GM19467 (cell line): Measurements from ENCODE around the gene GFPT1.

Experiments
- ATAC-seq: cut with Tn5 transposase; IDR thresholded peaks from one replicate; pipeline ENCODE4 v1.9.1; 2021; ENCODE audit warnings: mild to moderate bottlenecking, moderate library complexity; ENCODE audit not compliant: unreplicated experiment

Gene GFPT1

DNA sequence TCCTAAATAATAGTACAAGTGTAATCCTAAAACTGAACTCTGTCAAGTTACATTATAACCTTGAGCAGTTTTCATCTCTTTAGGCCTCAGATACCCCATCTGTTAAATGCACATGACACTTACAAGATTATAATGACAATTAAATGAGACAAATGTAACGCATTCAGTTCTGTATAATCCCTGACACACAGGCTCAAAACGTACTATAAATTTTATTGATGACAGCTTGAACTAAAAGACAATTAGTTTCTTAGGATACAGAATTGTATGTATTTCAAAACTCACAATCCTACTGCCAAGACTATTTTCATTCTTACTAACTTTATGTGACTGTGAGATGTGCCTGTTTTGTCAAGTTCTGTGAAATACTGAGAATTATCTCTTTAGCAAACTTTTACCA is 56.2 kb downstream of the GFPT1 start:
- no peak for ATAC-seq

DNA sequence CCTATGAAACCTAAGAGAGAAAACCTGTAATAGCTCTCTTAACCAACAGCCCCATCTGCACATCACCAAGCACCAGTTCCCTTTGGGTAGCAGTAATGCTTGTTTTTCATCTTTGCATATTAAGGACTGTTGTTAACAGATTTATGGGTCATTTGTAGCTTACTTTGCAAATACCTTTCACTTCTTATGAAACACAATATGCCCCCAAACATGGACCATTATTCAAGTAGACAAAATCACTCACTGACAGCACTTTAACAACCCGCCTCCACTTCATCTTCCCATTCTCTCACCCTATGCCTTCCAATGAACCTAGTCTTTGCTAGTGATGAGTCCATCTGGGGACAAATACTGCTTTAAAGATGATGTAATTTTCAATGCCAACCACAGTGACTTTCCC is 64.4 kb downstream of the GFPT1 start:
- ATAC-seq, result no peak

DNA sequence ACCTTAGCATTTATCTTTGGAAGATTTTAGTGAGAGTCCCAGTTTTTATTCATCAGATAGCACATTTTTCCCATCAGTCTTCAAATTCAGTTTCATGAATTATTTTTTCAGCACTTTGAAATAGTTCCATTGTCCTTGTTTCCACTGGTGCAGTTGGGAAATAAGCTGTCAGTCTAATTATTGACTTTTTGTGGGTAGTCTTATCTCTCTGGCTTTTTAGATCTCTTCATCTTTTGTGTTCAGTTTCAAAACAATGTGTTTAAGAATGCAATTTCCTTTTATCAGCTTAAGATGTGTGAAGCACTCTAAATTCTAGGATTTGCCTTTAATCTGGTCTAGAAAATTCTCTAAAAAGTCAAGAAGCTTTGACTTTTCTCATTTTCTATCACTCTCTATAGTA is 70.5 kb downstream of the GFPT1 start:
- no peak for ATAC-seq

DNA sequence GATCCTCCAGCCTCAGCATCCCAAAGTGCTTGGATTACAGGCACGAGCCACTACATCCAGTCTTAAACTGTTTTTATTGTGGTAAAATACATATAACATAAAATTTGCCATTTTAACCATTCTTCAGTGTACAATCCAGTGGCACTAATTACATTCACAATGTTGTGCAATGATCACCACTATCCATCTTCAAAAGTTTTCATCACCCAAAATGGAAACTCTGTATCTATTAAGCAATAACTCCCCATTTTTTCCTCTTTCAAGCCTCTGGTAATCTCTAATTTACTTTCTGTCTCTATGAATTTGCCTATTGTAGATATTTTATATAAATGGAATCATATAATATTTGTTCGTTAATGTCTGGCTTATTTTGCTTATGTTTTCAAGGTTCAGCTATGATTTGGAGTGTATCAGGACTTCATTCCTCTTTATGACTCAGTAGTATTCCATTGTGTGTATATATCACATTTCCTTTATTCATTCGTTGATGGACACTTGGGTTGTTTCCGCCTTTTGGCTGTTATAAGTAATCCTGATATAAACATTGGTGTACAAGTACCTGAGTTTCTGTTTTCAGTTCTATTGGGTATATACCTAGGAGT is 71.8 kb downstream of the GFPT1 start:
- ATAC-seq, result no peak

DNA sequence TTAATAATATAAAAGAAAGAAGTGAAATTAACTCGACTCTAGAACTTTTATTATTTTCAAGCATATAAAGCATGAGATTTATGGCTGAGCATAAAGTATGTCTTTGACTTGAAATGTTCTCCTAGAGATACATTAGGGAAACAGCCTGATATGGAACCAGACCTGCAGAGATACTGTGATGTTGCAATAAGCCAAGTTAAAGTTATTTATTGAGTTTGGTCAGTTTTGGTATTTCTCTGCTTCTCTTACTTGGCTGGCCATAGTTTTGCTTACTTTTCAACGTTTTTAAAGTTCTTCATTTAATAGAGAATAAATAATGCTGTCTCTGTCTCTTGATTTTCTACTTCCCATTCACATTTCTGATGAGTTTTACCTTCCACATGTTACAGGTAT is 76.0 kb downstream of the GFPT1 start:
- ATAC-seq, result no peak

DNA sequence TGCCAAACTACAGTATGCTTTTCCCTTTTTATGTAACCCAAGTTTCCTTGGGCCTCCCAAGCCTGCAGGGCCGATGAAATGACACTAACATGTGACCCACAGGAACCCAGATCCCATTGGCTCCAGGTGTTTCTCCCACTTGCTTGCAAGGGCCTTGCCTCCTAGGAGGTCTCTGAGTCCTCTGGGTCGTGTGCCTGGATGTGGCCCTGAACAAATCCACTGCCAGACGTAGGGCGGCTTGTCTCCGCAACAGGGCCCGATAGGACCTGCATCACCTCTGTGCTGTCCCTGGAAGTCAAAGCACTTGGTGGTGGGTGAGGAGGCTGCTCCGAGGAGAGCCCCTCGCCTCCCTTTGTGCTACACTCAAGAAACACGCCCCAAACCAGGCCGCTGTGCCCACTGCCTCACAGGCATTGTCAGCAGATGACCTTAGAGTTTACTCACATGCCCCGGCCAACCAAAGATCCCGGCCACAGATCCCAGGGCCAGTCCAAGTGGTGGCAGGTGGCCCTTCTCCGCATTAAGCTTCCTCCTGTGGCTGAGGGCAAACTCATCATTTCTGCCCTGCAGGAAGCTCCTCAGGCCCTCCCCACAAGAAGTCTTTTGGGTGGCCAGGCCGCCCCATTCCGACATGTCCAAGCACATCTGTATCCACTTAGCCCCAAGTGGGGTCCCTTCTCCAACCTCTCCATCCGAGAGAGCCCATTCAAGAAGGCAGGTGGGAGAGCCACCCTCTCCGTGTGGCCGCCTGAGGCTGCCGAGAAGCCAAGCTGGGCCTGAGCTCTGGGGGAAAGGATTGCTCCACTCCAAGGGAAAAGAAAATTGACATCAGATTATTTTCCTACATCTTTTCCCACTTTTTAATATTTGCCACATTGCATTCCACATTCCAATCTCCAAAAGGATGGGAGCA is 76.7 kb downstream of the GFPT1 start:
- ATAC-seq, result no peak

DNA sequence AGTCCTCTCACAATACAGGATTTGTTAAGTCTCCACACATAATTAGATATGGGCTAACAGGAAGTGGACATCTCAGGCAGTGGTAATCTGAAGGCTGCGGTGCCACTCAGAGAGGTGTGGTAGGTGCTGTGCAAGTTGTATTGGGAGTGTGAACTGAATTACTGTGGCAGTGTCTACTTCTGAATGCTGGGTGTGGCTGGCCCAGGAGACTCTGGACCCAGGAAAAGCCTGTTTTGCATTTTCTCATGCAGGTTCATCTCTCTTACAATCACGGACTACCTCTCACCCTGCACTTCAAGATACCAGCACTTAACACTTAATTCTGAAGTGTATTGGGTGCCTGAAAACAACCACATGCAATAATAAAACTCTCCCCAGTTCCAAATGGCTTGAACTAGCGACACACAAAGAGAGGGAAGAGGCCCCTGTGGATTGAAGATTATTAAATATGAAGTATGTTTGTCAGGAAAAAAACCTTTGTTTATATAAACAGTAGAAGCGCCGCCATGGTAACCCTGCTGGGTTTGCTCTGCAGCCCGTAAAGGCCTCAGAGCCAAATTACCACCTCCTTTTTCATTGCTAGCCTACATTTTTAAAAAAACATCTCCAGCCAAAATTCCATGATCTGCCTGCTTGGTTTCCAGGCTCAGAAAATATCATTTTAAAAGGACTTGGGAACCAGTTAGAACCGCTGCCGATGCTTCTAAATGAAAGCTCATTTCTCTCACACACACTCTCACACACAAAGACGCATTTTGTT is 77.5 kb downstream of the GFPT1 start:
- ATAC-seq, result no peak

DNA sequence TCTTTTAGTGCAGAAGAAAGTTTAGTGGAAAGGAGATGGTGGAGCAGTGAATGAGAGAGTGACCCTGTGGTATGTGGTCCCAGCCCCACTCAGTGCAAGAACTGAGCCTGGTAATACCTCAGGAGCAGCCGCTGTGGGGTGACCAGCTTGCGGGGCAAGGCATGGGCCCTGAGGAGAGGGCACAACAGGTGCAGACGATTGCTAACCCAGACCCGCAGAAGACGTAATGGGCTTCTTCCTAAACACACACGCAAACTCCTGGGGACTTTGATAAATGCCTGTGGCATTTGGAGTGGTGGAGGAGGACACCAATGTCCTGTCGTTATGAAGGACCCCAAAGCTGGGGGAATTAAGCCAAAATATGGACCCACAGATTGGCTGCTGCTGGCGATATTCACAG is 78.7 kb downstream of the GFPT1 start:
- no peak for ATAC-seq

DNA sequence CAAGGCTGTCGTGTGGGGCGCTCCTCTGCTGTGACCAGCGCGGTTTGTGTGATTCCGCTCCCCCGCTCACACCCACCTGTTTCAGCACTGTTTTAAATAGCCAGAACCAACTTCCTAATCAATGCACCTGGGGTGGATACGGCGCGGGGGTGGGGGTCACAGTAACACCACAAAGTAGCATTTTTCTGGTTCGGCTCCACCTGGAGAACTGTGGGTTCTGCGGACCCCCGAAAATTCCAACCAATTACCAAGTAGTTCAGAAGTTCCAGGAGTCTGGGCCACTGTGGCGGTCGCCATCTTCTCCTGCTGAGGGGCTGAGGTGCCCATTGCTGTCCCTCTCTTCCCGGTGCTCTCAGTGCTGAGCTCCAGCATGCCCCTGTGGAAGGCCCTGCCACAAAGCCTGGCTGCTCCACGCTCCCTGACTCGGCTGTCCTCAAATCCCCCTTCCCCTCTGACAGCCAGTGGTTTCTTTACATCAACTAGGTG is 79.4 kb downstream of the GFPT1 start:
- ATAC-seq, result no peak

DNA sequence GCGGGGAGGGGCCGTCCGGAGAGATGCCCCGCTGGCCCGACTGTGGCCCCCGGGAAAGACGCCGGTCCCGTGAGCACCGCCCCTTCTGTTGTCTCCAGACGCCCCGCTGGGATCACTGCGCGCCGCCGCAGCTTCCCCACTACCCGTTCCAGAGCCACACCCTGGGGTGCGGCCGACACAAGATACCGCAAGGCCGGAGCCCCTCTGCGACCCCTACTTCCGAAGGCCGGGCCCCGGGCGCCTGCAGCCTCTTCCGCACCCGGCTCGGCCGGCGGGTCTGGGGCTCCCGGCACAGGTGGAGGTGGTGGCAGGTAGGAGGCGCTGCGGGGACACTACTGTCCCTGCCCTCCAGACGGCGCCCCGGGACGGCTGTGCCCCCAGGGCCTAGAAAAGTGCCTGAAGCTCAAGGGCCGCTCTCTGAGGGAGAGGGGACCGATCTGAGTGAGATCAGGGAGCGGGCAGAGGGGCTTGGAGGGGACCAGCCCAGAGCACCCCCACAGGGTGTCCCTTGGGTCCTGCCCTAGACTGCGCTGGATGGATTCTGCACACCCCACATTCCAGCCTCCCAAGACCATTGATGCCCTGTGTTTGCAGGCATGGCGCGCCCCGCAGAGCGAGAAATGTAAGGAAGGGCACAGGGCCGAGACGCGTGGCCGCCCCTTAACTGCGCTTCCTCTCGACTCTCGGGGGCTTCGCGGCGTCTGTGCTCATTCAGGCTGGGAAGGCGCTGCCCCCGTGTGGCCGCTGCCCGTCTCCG is 80.0 kb downstream of the GFPT1 start:
- ATAC-seq, result peak; percentile 77

DNA sequence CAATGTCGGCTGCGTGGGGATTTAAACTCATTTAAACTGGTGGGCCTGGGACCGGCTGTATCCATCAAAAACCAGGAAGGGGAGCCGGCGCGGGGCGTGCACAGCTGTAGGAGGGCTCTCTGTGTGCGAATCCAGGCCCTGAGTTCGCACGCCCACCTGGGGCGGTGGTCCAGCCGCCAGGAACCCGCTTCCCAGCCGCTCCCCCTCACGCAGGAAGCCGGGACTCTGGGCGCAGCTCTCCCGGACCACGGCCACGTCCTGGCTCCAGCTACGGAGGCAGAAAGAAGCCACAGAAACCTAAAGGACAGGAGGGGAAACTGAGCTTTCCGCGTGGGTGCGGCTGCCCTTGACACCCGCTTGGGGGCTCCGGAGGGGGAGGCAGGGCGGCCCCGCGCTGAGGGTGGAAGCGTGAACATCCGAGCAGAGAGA is 80.6 kb downstream of the GFPT1 start:
- no peak for ATAC-seq

DNA sequence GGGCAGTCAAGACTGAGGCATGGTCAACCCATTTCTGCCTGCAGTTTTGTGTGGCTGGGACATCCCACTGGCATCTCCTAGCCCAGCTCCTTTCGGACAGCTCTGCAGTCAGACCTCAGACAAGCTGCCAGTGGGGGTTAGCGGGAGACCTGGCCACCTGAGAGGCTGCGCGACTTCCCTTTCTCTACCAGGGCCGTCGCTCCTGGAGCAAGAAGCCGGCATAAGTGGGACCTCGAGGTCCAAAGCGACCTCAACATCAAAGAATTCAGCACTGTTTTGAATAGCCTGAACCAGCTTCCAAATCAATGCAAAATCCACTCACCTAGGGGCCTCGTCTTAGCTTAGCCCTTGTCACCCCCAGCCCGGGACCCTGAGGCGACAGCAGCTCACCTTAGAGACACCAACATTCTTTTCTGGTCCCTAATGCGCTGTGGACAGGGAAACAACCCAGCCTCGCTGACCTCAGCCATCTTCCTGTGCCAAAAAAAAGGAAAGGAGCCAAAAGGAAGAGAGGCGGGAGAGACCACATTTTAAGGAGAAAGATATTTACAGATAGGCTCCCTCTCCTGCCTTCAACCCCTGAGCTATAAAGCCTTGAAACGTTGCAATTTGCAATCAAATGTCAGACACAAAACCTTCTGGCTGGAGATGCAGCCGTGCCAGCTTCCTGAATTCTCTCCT is 81.2 kb downstream of the GFPT1 start:
- no peak for ATAC-seq

DNA sequence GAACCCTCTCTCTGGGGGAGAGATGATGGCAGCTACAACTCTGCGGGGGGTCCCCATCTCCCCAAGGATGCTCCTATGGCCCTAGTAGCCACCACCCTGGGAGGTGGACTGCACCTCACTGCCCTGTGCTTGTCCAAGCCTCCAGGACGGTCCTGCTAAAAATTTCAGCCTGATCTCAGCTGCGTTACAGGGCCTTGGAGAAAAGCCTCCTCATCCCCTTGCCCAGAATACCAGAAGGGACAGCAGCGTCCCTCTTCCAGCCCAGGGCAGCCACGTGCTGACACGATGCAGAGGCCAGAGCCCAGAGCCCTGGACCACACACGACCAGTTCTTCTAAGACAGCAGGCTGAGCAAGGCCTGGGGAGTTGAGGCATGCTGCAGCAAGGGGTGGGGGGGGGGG is 81.9 kb downstream of the GFPT1 start:
- no peak for ATAC-seq

DNA sequence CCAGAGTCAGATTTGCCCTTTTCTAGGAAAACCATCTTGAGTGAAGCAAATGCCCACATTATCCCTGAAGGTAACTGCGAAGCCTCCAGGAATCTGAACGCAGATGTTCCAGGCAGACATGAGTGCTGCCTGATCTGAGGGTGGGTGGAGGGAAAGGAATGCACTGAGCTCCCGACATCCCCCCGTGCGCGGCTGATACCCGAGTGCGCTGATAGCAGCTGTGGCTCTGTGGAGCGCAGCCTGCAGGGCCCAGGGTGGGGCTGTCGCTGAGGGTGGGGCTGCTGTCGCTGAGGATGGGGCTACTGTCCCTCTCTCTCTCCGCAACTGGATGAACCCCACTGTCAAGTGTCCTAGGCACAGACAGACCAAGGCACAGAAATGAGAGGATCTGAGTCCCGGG is 82.4 kb downstream of the GFPT1 start:
- no peak for ATAC-seq

DNA sequence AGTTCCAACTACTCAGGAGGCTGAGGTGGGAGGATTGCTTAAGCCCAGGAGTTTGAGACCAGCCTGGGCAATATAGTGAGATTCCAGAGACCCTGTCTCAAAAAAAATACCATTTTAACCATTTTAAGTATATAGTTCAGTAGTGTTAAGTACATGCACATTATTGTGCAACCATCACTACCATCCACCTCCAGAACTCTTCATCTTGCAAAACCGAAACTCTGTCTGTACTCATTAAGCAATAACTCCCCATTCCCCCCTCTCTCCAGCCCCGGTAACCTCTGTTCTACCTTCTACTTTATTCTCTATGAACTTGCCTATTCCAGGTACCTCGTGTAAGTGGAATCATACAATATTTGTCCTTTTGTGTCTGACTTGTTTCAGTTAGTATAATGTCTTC is 86.4 kb downstream of the GFPT1 start:
- ATAC-seq, result no peak

DNA sequence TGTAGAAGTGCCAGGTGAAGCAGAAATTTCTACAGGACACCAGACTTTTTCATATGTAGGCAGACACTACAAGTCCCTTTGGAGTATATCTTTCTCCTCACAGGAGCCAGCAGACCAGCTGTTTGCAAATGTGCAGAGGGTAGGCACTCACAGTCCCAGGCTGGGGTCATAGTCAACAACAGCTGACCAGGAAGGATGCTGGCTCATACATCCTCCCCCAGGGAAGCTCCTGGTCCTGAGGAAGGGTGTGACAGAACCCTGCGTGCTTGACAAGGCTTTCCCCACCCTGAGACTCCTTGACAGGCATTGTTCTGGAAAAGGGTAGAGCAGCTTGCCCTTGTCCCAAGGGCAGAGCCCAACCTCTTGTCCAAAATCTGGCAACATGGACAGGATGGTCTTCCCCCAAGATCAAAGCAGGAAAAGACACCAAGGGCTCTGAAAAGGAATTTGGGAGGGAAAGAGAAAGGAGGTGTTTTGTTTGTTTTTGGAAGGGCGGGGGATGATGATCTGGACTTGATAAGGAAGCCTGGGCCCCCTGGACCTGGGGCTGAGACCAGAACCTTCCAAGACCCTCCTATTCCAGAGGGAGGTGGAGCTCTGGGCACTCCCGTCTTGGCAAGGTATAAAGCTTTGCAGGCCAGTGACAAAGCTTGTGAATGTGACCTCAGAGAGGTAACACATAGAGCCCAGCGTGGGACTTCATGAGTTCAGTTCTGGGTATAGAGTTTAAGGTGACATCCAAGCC is 87.1 kb downstream of the GFPT1 start:
- ATAC-seq, result no peak

DNA sequence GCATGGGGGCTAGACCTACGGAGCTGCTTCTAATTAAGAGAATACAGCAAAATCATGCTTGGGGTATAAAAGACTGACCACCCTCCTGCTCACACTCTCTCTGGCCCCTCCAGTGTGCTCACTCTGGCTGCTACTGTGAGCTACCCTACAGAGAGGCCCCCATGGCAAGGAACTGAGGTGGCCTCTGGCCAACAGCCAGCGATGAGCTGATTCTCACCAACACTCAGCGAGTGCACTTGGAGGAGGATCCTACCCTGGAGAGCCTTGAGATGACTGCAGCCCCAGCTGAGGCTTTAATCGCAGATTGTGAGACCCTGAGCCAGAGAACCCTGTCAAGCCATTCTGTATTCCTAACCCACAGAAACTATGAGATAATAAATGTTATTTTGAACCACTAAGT is 88.2 kb downstream of the GFPT1 start:
- no peak for ATAC-seq

DNA sequence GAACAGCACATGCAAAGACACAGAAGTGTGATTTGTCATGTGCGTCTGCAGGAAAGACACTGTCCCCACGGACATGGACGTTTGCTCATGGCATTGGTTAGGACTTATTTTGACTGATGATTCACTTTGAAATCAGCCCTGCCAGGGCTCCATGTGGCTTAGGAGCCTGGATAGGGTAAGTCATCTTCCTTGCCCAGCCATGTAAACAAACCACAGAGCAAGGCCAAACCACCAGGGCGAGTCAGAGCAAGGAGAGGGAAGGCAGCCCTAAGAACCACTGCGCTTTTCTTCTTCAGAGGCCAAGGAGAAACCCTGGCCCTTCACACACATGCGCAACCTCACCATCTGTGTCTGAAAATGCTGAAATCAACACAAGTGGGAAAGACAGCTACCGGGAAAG is 88.8 kb downstream of the GFPT1 start:
- ATAC-seq, result no peak

DNA sequence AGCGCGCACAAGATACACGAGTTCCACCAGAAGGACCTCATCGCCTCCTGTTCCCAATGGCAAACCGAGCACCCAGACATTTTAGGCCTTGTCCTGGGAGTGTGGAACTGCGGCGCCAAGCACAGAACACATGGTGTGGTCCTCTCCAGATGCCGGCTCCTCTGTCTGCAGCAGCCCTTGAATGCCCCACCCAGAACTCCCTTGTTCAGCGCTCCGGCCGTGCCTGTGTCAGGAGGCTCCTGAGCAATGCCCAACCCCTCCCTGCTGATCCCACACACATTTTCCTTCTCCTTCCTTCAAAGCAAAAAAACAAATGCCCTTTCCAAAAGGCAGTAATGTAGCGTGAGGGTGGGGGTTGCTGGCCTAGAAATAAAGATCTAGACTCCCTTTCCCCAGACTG is 89.8 kb downstream of the GFPT1 start:
- no peak for ATAC-seq

DNA sequence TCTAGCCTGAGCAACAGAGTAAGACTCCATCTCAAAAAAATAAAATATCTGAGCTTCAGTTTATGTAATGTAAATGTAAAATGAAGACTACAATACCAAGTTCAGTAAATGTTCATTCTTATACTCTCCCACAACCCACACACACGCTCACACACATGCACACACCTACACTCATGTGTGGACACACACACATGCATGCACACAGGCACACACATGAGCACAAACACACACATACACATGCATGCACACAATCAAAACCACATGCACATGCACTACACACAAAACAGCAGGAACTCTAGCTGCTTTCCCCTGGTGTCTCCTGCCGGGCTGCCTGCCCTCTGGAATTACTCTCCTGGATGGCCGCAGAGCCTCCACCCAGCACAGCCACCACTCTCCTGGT is 90.6 kb downstream of the GFPT1 start:
- ATAC-seq, result no peak
